Suppressor macrophage treated with lipopolysaccharide for 4 hours (primary cell): ENCODE results near the gene ZBTB20.

ENCODE experiments used
- DNase-seq: peaks from one replicate; pipeline ENCODE4 v3.0.0-alpha.2; 2020

Gene ZBTB20

DNA sequence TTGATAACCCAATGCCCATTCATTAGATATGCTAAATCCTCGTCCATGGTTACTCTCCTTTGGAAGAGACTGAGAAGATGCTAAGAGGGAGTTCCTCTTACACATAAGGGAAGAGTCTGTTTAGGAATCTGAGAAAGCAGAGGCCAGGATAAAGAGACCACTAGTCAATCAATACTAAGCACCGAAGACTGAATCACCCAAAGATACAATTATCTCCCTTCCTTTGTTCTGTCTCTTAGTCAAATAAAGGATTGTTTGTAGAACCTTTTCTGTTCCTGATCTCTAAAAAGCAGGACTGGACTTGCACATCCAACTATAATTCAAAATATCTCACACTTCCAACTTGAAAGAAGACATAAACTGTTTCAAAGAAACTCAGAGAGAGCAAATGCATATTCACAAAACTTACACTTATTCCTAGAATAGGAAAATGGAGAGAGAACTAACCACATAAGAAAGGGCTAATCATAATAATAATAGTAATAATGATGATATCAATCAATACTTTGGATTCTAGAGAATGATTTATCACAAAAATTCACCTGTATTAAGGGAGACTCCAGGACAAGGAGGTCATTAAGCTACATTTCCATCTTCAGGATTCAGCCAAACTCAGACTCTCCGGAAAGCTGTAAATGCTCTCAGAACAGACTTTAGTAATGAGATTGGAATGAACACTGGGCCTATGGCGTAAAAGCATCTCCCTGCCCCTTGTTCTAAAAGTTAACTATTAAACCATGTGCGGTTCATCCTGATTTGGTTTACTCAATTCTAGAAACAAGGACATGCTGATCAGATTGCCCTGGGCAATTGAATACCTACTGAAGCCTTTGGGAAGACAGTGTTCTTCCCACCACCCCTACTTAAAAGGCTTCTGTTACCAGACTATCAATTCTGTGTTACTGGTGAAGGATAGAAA lies 401.5 kb downstream of the ZBTB20 start:
- no peak for DNase-seq

DNA sequence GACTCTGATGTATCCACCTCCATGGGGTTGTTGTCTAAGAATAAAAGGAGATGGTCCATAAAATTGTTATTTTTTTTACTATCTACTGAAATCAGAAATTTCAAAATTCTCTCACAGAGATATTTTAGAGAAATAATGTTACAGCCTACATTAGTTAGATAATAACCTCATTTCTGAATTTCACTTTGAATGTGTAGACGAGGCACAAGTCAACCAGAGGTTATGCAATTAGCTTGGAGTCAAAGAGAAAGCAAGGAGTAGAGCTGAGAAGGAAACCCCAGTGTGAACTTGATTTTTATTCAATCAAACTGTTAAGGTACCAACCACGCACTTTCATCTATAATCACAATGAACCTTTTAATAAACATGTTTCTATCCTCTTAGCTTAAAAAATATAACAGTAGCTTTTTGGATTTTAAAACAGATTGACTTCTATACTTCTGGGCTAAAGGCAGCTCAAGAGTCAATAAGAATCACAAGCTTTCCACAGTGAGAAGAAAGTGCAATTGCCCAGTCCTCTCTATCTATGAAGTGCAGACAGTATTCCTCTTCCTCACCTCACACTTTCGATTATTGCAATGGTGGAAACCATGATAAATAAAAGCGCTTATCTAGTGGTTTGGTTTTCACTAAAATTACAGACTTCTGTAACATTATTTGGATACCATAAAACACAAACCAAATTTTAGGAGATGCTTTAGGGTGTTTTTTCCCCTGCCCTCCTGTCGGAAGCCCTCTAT lies 403.2 kb downstream of the ZBTB20 start:
- DNase-seq: no peak

DNA sequence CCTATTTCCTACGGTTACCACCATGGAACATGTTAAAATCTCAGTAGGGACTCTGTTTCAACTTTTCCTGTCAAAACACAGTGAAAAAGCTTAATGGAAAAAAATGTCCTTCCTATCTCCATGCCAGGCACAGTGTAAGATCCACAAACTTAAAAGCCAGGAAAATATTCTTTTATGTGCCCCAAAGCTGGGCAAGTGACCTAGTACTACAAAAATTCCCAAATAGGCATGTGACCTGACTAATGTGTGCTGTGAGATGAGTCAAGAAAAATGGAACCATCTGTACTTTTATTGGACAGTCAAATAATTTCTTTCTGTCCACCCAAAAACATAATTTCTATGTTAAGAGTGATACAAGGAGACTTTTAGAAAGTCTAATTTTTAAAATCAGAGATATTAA lies 406.0 kb downstream of the ZBTB20 start:
- no peak for DNase-seq

DNA sequence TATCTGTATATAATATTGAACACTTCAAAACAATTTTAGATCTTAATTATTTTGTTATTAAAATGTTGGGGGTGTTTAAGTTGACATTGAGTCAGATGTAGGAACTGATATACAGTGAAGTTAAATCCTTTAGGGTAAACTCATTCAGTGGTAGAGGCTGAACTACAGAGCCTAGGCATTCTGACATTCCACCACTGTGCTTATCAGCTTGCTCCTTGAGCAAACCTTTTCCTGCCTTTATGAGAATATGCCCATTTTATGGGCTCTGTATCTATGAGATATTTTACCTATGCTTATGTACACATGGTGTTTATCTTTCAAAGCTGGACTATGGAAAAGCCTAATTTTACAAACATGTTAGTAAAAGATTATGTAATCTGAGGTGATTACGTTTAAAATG lies 407.5 kb downstream of the ZBTB20 start:
- no peak for DNase-seq

DNA sequence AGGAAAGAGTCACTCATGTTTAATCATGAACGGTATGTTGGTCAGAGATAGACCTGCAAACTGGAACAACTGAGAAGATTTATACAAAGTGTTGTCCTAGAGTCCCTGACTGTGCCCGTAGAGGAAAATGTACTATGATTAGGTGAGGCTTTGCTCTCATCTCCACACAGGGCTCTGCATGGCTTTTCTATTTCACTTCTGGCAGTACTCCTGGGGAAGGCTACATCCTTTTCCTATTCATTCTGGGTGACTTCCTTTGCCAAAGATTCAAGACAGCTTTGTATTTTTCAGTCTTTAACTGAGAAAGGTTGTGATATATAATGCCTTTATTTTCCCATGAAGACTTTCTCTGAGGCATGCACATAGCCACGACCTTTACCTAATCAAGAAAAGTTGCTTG lies 414.7 kb downstream of the ZBTB20 start:
- DNase-seq: no peak

DNA sequence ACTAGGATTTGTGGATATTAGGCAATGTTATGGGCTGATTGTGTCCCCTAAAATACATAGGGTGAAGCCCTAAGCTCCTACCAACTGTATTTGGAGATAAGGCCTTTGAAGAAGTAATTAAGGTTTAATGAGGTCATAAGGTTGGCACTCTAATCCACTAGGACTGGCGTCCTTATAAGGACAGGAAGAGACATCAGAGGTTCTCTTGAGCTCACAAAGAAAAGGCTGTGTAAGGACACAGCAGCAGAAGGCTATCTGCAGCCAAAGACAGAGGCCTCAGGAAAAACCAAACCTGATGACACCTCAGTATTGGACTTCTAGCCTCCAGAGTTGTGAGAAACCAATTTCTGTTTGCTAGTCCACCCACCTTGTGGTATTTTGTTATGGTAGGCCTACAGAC lies 416.7 kb downstream of the ZBTB20 start:
- DNase-seq: no peak

DNA sequence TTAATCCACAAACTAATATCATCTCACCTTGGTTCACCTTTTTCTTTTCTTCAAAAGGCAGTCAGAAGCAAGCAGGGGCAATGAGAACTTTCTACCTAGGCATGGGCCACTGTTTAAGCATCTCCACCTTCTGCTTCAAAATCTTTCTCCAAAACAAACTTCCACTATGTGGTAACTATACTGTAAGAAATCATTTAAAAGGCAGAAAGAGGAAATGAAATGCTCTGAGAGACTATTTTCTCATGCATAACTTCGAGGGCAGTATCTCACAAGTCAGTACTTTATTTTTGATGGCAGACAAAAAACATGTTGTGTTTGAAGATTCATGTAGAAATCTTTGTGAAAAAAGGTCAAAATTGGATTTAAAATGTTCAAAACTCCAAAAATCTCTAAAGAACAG lies 419.7 kb downstream of the ZBTB20 start:
- DNase-seq: peak; percentile 28

DNA sequence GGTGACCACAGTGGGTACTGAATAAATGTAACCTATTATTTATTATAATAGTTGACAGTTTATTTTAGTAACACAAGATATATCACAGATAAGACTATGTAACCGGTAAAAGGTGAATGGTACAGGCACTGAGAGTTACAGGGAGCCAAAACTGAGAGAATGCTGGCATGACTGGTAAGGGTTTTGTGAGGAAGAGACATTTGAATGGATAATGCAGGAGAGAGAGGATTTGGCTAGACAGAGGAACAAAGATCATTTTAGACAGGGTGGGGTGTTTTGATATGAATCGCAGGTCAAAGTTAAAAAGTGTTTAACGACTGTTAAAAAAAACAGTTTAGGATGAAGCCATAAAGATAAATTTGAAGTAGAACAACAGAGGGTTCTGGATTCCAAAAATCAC lies 421.1 kb downstream of the ZBTB20 start:
- DNase-seq: no peak

DNA sequence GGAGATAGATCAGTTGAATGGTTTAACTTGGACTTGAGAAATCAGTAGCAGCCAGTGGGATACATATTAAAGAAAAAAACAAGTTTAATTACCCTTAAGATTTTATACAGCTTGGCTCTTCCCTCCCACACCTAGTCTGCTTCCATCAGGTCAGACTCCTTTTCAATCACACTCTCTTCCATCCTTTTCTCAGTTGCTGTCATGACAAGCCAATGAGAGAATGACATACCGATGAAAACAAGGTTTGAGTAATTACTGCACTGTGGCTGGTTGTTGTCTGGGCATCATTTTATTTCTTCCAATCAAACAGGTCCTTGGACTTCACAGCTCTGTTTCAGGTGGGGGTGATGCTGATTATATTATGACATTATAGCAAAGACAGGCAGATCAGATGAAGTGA lies 424.6 kb downstream of the ZBTB20 start:
- DNase-seq: no peak

DNA sequence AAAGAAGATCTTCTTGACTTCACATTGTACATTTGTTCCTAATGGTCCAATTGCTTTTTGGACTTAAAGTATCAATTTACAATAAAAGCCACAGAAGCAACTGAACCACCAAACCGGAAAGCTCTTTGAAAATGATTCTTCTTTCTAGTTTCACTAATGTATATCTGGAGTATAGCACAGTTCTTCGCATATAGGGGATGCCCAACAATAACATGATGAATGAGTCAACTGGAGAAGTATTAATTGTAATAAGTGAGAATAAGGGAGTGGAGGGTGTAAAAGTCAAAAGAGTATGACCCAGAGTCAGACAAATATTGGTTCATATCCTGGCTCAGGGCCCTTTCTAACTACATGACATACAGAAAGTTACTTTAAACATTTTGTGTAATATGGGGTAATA lies 425.2 kb downstream of the ZBTB20 start:
- DNase-seq: no peak

DNA sequence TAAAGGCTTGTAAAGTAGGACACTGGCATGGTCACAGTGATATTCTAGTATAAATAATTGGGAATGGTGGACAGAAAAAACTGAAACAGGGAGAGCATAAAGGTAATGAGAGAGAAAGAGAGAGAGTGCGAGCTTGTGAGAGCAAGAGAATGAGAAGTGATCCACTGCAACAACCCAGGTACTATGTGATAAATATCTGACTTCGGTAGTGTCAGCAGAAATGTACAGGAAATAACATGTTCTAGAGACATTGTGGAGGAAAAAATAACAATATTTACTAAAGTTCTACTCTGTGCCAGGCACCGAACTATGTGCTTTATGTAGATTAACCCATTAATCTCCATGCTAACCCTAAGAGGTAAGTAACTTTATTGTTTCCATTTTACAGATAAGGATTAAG lies 425.9 kb downstream of the ZBTB20 start:
- DNase-seq: no peak

DNA sequence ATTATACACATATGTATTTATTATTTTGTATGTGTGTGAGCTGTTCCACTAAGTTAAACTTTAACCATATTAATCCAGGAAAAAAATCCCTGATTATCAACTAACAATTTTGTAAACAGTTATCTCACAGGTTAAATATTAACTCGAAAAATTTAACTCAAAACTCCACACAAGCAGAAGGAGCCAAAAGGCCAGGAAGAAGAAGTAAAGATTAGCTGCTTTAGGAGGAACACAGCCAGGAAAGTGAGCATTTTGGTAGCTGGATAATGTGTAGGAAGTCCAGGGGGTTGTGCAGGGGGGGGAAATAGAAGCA lies 428.2 kb downstream of the ZBTB20 start:
- DNase-seq: no peak

DNA sequence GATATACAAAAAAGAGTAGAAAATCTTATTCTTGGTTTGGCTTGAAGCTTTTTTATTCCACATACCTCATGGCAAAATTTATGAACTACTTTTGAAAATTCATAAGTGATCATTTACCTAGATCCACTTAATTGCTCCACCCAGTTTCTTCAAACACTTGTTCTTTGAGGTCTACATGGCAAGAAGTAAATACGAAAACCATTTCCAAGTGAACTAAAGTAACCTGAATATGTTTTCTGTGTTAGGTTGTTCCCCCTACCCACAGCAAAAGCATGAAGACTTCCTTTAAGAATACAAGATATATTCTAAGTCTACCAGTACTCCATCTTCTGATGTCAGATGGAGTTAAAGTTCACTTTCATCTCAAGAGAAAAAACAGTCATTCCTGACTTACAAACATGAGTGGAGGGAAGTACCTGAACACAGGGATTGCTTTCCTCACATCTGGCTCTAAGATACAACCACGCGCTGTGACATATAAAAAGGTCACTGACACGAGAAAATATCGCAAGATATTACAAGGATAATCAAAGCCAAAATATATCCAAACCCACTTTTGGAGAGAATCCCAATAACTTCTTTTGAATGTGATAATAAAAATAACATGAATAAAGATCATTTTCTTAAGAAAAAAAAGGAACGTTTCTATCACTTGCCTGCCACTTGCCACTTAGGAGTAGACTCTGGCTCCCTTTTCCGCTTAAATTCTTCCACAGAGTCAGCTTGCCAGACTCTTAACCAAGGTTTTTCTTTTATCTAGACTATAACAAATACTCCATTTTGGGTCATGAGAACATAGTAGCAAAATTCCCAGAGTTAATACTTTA lies 428.8 kb downstream of the ZBTB20 start:
- DNase-seq: no peak

DNA sequence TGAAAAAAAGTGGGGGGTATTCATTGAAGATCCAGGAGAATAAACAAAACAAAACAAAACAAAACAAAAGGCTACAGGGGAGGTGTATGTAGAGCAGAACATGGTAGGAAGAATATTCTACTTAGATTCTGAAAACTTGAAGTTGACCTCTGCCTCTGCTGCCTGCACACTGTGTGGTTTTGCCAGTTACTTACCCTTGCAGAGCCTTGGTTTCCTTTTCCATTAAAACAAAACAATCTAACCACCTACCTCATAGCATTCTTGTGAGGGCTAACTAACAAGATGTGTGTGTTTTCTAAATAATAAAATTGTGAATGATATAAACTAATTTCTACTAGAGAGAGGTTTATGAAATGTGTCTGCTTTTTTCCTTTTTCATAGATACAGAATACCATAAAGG lies 430.2 kb downstream of the ZBTB20 start:
- DNase-seq: no peak

DNA sequence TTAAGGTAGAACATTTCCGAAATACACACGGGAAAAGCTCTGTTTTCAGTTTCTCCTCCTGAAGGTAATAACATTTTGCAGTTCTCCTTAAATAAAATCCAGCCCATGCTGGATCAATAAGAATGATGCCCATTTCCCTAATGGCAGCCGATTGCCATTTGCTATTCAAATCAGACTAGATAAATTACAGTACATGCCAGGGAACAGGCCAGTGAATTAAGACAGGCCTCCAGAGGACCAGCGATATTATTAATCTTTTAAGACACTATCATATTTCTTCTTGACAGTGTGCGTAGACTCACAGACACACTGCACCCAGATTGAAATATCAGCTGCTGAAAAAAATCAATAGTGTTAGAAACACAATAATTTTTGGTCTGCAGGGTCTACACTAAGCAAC lies 431.0 kb downstream of the ZBTB20 start:
- DNase-seq: no peak

DNA sequence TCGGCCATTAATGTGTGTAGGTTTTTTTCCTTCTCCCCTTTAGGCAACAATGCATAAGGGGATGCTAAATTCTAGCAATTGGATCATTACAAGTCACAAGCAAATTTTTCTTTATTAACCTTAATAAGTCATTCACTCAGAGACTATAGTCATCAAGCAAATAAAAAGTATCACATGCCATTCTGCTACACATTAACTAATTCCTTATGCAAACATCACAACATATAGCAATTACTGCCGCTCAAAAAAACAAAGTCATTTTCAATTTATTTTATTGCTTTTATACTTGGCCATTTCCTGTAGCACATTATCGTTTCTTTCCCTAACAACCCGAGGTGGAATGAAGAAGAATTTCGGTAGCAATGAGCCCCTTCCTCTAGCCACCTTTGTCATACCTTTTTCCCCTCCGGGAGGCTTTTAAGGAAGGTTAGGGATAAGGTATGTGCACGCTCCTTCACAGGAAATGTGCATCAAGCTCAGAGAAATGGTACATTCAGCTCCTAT lies 432.1 kb downstream of the ZBTB20 start:
- DNase-seq: no peak

DNA sequence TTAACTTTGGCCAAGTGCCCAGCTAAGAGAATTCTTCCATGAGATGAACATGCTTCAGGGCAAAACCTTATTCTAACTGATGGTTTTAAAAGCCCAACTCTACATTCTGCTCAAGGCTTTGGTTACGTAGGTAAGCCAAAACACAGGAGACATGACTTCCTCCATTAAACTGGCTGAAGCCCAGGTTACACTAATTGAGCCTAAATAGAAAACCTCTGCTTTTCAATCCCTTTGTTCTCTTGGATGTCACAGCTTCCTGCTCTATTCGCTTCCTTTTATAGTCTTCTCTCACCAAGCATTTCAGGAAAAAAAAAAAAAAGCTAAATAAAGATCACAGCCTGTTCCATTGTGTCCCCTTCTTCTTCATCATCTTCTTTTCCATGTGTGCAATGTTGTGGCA lies 432.9 kb downstream of the ZBTB20 start:
- no peak for DNase-seq

DNA sequence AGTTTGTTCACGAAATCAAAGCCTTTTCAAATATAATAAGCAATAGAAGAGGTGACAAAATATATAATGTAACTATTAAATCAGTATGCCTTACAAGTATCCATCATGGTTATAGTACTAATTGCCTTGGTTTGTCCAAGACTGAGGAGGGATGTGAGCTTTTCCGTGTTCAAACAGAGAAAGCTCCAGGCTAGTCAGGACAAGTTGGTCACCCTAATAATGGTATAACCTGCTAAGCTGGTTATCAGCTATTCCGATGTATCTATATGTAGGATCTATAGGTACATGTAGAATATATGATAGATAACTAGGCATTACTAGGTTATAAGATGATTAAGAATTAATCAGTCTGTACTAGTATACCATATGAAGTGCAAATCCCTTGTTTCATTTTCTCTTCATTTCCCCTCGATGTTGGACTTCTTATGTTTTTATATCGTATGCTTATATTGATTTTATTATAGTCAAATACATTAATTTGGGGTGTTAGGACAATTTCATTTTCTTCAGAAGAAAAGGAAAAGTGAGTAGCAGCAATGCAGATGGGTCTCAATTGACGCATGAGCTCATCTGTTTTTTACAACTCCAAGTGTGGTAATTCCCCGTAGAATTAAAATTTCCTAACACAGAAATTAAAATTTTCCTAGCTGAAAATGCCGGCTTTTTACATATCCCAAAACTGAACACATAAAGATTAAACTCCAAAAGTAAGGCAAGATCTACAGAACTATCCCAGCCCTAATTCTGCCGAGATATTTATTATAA lies 434.2 kb downstream of the ZBTB20 start:
- no peak for DNase-seq

DNA sequence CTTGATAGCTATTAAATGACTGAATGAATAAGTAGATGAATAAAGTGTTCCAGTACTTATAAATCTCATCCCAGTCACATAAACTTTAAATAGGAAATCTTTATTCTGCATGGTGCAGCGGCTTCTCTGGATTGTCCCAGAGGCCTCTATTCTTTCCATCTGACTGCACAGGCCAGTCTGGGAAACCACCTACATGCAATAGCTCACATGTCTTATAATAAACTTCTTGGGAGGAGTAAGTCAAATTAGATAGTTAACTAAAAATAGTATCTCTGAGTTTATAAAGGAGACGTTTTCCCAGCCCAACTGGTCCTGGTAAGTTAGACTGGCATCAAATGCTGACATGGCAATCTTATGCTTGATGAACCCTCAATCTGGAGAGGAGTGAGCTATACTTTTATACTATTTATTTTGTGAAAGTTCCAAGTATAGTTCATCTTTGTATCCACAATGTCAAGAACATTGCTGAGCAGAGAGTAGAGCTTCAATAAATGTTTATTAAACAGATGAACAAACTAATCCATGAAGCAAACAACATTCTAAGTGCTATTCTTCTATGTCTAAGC lies 435.7 kb downstream of the ZBTB20 start:
- DNase-seq: no peak

DNA sequence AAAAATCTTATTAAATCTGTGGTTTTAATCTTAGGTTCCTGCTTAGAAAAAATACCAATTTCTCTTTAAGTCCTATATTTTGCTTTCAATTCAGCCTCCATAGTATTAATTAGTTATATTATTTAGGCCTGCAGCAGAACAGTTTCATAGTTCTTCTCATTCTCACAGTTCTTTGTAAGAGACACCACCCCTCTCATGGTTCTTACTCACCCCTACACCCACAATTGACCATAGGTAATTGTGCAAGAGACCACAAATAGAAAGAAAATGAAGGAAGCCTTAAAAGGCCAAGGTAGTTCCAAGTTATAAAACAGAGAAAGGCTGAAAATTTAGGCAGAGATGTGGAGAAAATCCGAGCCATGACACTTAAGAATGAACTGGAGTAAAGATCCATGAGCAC lies 438.0 kb downstream of the ZBTB20 start:
- peak; percentile 78 for DNase-seq

DNA sequence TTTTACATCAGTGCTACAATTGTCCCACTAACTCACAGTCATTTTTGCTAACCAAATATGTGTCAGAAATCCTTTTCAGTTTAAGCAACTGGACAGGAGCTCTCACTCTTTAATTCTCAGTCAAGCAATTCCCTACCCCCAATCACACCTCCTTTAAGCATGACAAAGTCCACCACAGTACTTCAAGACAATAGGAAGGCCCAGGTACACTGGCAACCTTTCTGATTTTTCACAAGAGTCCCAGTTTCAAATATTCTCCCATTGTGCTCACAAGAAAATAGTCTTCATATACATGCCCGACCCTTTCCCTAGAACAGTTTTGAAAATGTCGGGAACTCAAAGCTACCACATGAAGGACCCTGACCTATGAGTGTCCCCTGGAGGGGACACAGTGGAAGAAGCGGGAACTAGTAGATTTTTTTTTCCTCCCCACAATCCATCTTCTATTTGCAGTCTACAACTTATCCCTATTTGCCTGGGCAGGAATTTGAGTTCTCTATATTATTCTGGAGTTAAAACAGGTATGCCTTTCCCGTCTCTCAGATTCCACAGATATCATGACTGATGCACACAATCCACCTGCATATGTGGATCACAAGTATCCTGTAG lies 439.7 kb downstream of the ZBTB20 start:
- DNase-seq: no peak
